Esophagus muscularis mucosa (tissue), 4 donors: ENCODE measurements around the gene VASH2. TPM values are rescaled to one million over a fixed set of nuclear protein-coding genes. Genes with fewer than 3 reads are reported as not detected.

Experiments
- DNase-seq: peaks from one replicate; pipeline ENCODE4 v3.0.0-alpha.2; 2017; ENCODE audit errors: extremely low spot score
- H3K27ac ChIP-seq, 4 donors: fragments of 200-600 bp; sonication (generic); replicated peaks in 1 of 4; 1 replicate in 3 of 4; 2 replicates in 1 of 4; pipeline ENCODE4 v1.5.1; 2016 to 2019; ENCODE audit warnings: mild to moderate bottlenecking in 1 of 4
- H3K27me3 ChIP-seq, 4 donors: fragments of 200-600 bp; sonication (generic); one replicate each; pipeline versions ENCODE4 v1.5.1 to v1.6.0; 2016 to 2019
- H3K36me3 ChIP-seq, 4 donors: fragments of 200-600 bp; sonication (generic); one replicate each; pipeline ENCODE4 v1.5.1; 2016 to 2019
- H3K4me1 ChIP-seq, 4 donors: fragments of 200-600 bp; sonication (generic); one replicate each; pipeline ENCODE4 v1.5.1; 2016 to 2019
- H3K4me3 ChIP-seq, 4 donors: fragments of 200-600 bp; sonication (generic); 1 replicate in 2 of 4; 2 replicates in 2 of 4; pipeline ENCODE4 v1.5.1; 2016 to 2019; ENCODE audit warnings: mild to moderate bottlenecking in 4 of 4, moderate library complexity in 1 of 4
- H3K9me3 ChIP-seq, 4 donors: fragments of 200-600 bp; sonication (generic); 1 replicate in 3 of 4; 2 replicates in 1 of 4; pipeline ENCODE4 v1.5.1; 2016 to 2019
- CTCF ChIP-seq, 3 experiments: fragments of 200-600 bp in 2 of 3; fragments of 450-650 bp in 1 of 3; sonication (generic) in 2 of 3; IDR thresholded peaks; one replicate each; pipeline ENCODE4 v1.5.1; 2017 to 2019; ENCODE audit warnings: antibody characterized with exemption in 3 of 3, mild to moderate bottlenecking in 2 of 3, moderate library complexity in 1 of 3
- EP300 ChIP-seq: sonication (generic); formaldehyde crosslinking; IDR thresholded peaks from one replicate; pipeline ENCODE4 v1.6.1; 2017; ENCODE audit warnings: antibody characterized with exemption
- POLR2A ChIP-seq: fragments of 450-650 bp; IDR thresholded peaks from one replicate; pipeline ENCODE4 v1.6.1; 2017; ENCODE audit warnings: antibody characterized with exemption, moderate library complexity, mild to moderate bottlenecking, low read depth
- POLR2AphosphoS5 ChIP-seq, 2 donors: sonication (generic); formaldehyde crosslinking; IDR thresholded peaks; one replicate each; pipeline ENCODE4 v1.6.1; 2017; ENCODE audit warnings: antibody characterized with exemption in 2 of 2
- WGBS: methylation state at CpG from one replicate; pipeline ENCODE4 v1.1.5; 2018; 5-methylcytosine and 5-hydroxymethylcytosine counted together
- intact Hi-C: fragments of 100-400 bp; cut with DNase I; formaldehyde crosslinking; loops from one replicate; pipeline ENCODE4 v1.15.1; 2023
- total RNA-seq, 4 donors: library from RNA; depleted of rRNA; stranded (reverse); fragments of >200 nt; gene quantifications; one replicate each; pipeline versions ENCODE4 v1.1.0 to v1.2.1, GENCODE V29; 2016

VASH2 gene
- total RNA-seq, 4 donors from 2014 or later: 1.9 to 8.3 (median 2.6) TPM

- peak; percentile 84 for DNase-seq
- intact Hi-C loops: no loop called here
- H3K36me3 ChIP-seq: no peaks in the 10 kb centered on the region
- H3K4me1 ChIP-seq: peaks cover 0 to 28% (median 19%) of the 10 kb centered on the region in 4 donors
- TF ChIP-seq POLR2A (no peak), CTCF (IDR thresholded peaks at IDR 0.05) (no peak), POLR2AphosphoS5 (IDR thresholded peaks at IDR 0.05) (no peak), EP300 (no peak)
- H3K27ac ChIP-seq: peak overlapping the region; percentile 13 to 55 (median 27)
- WGBS: 57% methylated on average over 8 of the region's 10 CpGs
- H3K4me3 ChIP-seq: no peak overlapping the region
- H3K9me3 ChIP-seq: no peaks in the 10 kb centered on the region
- no peaks in the 10 kb centered on the region for H3K27me3 ChIP-seq
Measured at GRCh38 chr1:212928323-212929291, 21.7 kb upstream of the VASH2 start.

- peak; percentile 78 for DNase-seq
- Histone ChIP-seq H3K27me3 (no peaks in the 10 kb centered on the region), H3K4me3 (no peak overlapping the region), H3K36me3 (no peaks in the 10 kb centered on the region), H3K27ac (no peak overlapping the region), H3K4me1 (peaks cover 0 to 11% (median 5%) of the 10 kb centered on the region in 4 donors), H3K9me3 (no peaks in the 10 kb centered on the region)
- intact Hi-C loops: no loop called here
- TF ChIP-seq CTCF (IDR thresholded peaks at IDR 0.05): no peak
- no peak for TF ChIP-seq POLR2AphosphoS5 (IDR thresholded peaks at IDR 0.05)
- TF ChIP-seq POLR2A: no peak
- TF ChIP-seq EP300: no peak
- 84% methylated on average over 10 of the region's 10 CpGs for WGBS
Measured at GRCh38 chr1:212930986-212931678, 19.2 kb upstream of the VASH2 start.

GRCh38 chr1:212933815-212934471 lies 16.4 kb upstream of the VASH2 start:
- Histone ChIP-seq H3K4me1 (peaks cover 0 to 2% (median under 1%) of the 10 kb centered on the region in 4 donors), H3K27ac (no peak overlapping the region), H3K9me3 (no peaks in the 10 kb centered on the region), H3K4me3 (no peak overlapping the region), H3K27me3 (no peaks in the 10 kb centered on the region), H3K36me3 (no peaks in the 10 kb centered on the region)
- 83% methylated on average over 1 of the region's 1 CpG for WGBS
- intact Hi-C loops: no loop called here
- DNase-seq: no peak
- no peak for TF ChIP-seq POLR2A
- TF ChIP-seq EP300: no peak
- no peak for TF ChIP-seq POLR2AphosphoS5 (IDR thresholded peaks at IDR 0.05)
- no peak for TF ChIP-seq CTCF (IDR thresholded peaks at IDR 0.05)

GRCh38 chr1:212935387-212935981 lies 14.9 kb upstream of the VASH2 start:
- Histone ChIP-seq H3K4me1 (no peaks in the 10 kb centered on the region), H3K27me3 (no peaks in the 10 kb centered on the region), H3K27ac (no peak overlapping the region), H3K9me3 (peaks cover 0 to 8% (median under 1%) of the 10 kb centered on the region in 4 donors), H3K4me3 (no peak overlapping the region), H3K36me3 (no peaks in the 10 kb centered on the region)
- DNase-seq: no peak
- no peak for TF ChIP-seq POLR2AphosphoS5 (IDR thresholded peaks at IDR 0.05)
- WGBS: 89% methylated on average over 7 of the region's 7 CpGs
- intact Hi-C loops: no loop called here
